Hepatocyte (in vitro differentiated cells): ENCODE results near the gene RIT1.

Experiments used
- CTCF ChIP-seq: fragments of 200-600 bp; sonication (generic); IDR thresholded peaks from 2 replicates; pipeline ENCODE4 v1.5.1; 2016; ENCODE audit warnings: antibody characterized with exemption, mild to moderate bottlenecking; ENCODE audit not compliant: poor library complexity
- EZH2 ChIP-seq: fragments of 200-600 bp; sonication (generic); IDR thresholded peaks from 2 replicates; pipeline ENCODE4 v1.6.1; 2016; ENCODE audit warnings: antibody characterized with exemption, mild to moderate bottlenecking, borderline replicate concordance

- no peak for TF ChIP-seq CTCF
- TF ChIP-seq EZH2: no peak
Measured at GRCh38 chr1:155960081-155960745, 49.1 kb upstream of the RIT1 start.
